ENCODE data around the gene PRKCE. TPM values are rescaled to one million over a fixed set of nuclear protein-coding genes. Genes with fewer than 3 reads are reported as not detected.

Gene PRKCE
- total RNA-seq, 1 experiment from 2014 or later = 14.8 TPM

DNA sequence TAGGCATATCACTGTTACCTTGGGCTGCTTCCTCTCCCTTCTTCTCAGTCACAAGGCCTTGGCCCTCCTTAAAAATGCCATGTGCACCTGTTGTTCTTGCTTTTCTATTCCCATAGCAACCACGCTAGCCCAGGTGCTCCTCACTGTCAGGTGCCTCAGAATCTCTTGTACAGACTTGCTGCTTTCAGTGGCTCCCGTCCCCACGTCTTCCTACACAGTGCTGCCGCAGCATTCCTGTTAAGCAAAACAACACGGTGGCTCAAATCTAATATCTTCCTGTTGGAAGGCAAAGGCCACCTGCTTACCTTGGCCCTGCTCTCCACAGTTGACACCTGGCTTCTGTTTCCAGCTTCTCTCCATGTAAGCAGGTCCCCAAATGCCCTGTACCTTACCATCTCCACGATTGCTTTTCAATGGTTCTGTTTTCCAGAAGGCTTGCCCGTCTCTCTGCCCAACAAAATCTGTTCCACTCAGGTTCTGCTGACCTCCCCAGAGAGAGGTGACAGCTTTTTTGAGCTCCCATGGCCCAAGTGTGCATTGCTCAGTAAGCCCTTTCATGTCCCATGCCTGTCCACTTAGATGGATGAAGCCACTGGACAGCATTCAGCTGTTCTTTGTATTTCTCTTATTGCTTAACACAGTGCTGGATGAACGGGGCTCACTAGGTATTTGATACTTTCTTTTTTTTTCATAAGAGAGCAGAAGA lies 240.4 kb downstream of the PRKCE start:
- RAD21 ChIA-PET (ENCODE audit: low non-redundant PET in 1 of 2, low total read pairs in 2 of 2, uncharacterized antibody in 2 of 2, unreplicated experiment in 2 of 2) = no interaction called here
- no peak for ATAC-seq
- CTCF ChIA-PET = no interaction called here
- no peak for DNase-seq (ENCODE audit: low read depth, low spot score)
- Histone ChIP-seq H2AFZ (ENCODE audit: low read depth, low read length, poor library complexity, severe bottlenecking) (no peak overlapping the region), H4K20me1 (ENCODE audit: insufficient read depth) (no peaks in the 10 kb centered on the region), H3K36me3 (ENCODE audit: control insufficient read depth in 1 of 2, insufficient read depth in 2 of 2, low read length in 2 of 2) (no peaks in the 10 kb centered on the region), H3K4me3 (replicated peaks in 1 of 2; ENCODE audit: low read depth in 1 of 2, low read length in 2 of 2) (no peak overlapping the region), H3K4me1 (ENCODE audit: control insufficient read depth in 1 of 2, insufficient read depth in 2 of 2, low read length in 2 of 2) (no peaks in the 10 kb centered on the region), H3K27me3 (ENCODE audit: insufficient read depth, low read length) (no peaks in the 10 kb centered on the region), H3K9me3 (ENCODE audit: control insufficient read depth in 1 of 2, insufficient read depth in 1 of 2, low read depth in 1 of 2, low read length in 2 of 2) (no peaks in the 10 kb centered on the region), H3K9ac (ENCODE audit: low read length) (no peak overlapping the region), H3K27ac (ENCODE audit: low read depth, low read length) (no peak overlapping the region), H3K79me2 (ENCODE audit: insufficient read depth, low read length) (no peaks in the 10 kb centered on the region), H3K4me2 (ENCODE audit: low read length) (no peak overlapping the region), H3K9me2 (ENCODE audit: insufficient read depth) (no peaks in the 10 kb centered on the region)
- TF ChIP-seq YY1 (IDR thresholded peaks at IDR 0.05; ENCODE audit: extremely low read depth, insufficient replicate concordance, low read depth, low read length) (no peak), ZNF274 (IDR thresholded peaks at IDR 0.05; ENCODE audit: low read depth, low read length) (no peak), SP1 (IDR thresholded peaks at IDR 0.05; ENCODE audit: low read depth) (no peak), CEBPB (IDR thresholded peaks at IDR 0.05; ENCODE audit: low read depth) (no peak), ELF1 (IDR thresholded peaks at IDR 0.05; ENCODE audit: borderline replicate concordance, low read depth) (no peak)
- TF ChIP-seq, protein P1, sequence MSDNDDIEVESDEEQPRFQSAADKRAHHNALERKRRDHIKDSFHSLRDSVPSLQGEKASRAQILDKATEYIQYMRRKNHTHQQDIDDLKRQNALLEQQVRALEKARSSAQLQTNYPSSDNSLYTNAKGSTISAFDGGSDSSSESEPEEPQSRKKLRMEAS (IDR thresholded peaks at IDR 0.05) = no peak
- no TSS peak for BruUV-seq (replicated peaks)
- intact Hi-C loops (cut with micrococcal nuclease) = no loop called here
- POLR2A ChIA-PET = no interaction called here

DNA sequence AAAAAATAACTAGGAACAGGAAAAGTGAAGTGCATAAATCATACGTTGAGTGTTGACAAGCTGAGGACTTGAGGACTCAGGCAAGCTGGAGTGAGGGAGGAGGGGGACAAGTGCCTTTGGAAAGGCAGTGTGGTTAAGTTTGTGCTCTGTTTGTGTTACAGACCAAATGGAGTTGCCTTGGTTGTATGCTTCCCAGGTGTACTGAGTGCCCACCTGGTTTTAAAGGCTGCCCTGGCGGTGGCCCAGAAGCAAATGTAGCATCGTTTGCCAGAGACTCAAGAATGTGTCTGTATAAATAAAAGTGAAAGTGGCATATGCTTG lies 240.9 kb downstream of the PRKCE start:
- ChIA-PET RAD21 (ENCODE audit: low non-redundant PET in 1 of 2, low total read pairs in 2 of 2, uncharacterized antibody in 2 of 2, unreplicated experiment in 2 of 2) (no interaction called here), POLR2A (no interaction called here), CTCF (no interaction called here)
- intact Hi-C loops (cut with micrococcal nuclease) = no loop called here
- Histone ChIP-seq H3K4me2 (ENCODE audit: low read length) (no peak overlapping the region), H4K20me1 (ENCODE audit: insufficient read depth) (no peaks in the 10 kb centered on the region), H3K4me3 (replicated peaks in 1 of 2; ENCODE audit: low read depth in 1 of 2, low read length in 2 of 2) (no peak overlapping the region), H3K36me3 (ENCODE audit: control insufficient read depth in 1 of 2, insufficient read depth in 2 of 2, low read length in 2 of 2) (no peaks in the 10 kb centered on the region), H3K9ac (ENCODE audit: low read length) (no peak overlapping the region), H3K27ac (ENCODE audit: low read depth, low read length) (no peak overlapping the region), H3K9me3 (ENCODE audit: control insufficient read depth in 1 of 2, insufficient read depth in 1 of 2, low read depth in 1 of 2, low read length in 2 of 2) (no peaks in the 10 kb centered on the region), H3K9me2 (ENCODE audit: insufficient read depth) (no peaks in the 10 kb centered on the region), H2AFZ (ENCODE audit: low read depth, low read length, poor library complexity, severe bottlenecking) (no peak overlapping the region), H3K27me3 (ENCODE audit: insufficient read depth, low read length) (no peaks in the 10 kb centered on the region), H3K4me1 (ENCODE audit: control insufficient read depth in 1 of 2, insufficient read depth in 2 of 2, low read length in 2 of 2) (no peaks in the 10 kb centered on the region), H3K79me2 (ENCODE audit: insufficient read depth, low read length) (no peaks in the 10 kb centered on the region)
- BruUV-seq (replicated peaks) = no TSS peak
- no peak for DNase-seq (ENCODE audit: low read depth, low spot score)
- ATAC-seq = no peak
- TF ChIP-seq, protein P2, sequence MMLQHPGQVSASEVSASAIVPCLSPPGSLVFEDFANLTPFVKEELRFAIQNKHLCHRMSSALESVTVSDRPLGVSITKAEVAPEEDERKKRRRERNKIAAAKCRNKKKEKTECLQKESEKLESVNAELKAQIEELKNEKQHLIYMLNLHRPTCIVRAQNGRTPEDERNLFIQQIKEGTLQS (IDR thresholded peaks at IDR 0.05) = no peak
- no peak for TF ChIP-seq RAD21 (IDR thresholded peaks at IDR 0.05; ENCODE audit: low read depth)
- no peak for TF ChIP-seq SRF (IDR thresholded peaks at IDR 0.05; ENCODE audit: low read depth)
- TF ChIP-seq YY1 (IDR thresholded peaks at IDR 0.05; ENCODE audit: extremely low read depth, insufficient replicate concordance, low read depth, low read length) = no peak
- TF ChIP-seq ZNF274 (IDR thresholded peaks at IDR 0.05; ENCODE audit: low read depth, low read length) = no peak
- TF ChIP-seq CEBPB (IDR thresholded peaks at IDR 0.05; ENCODE audit: low read depth) = no peak
- no peak for TF ChIP-seq ZFX (IDR thresholded peaks at IDR 0.05)
- no peak for TF ChIP-seq EGR1 (IDR thresholded peaks at IDR 0.05; ENCODE audit: low read depth)
- no peak for TF ChIP-seq SIN3A (IDR thresholded peaks at IDR 0.05; ENCODE audit: low read depth)
- TF ChIP-seq FOSL1 (IDR thresholded peaks at IDR 0.05; ENCODE audit: low read depth) = no peak
- TF ChIP-seq, protein P3, sequence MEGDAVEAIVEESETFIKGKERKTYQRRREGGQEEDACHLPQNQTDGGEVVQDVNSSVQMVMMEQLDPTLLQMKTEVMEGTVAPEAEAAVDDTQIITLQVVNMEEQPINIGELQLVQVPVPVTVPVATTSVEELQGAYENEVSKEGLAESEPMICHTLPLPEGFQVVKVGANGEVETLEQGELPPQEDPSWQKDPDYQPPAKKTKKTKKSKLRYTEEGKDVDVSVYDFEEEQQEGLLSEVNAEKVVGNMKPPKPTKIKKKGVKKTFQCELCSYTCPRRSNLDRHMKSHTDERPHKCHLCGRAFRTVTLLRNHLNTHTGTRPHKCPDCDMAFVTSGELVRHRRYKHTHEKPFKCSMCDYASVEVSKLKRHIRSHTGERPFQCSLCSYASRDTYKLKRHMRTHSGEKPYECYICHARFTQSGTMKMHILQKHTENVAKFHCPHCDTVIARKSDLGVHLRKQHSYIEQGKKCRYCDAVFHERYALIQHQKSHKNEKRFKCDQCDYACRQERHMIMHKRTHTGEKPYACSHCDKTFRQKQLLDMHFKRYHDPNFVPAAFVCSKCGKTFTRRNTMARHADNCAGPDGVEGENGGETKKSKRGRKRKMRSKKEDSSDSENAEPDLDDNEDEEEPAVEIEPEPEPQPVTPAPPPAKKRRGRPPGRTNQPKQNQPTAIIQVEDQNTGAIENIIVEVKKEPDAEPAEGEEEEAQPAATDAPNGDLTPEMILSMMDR (IDR thresholded peaks at IDR 0.05 in 2 of 3, conservative IDR thresholded peaks at IDR 0.05 in 1 of 3; ENCODE audit: borderline replicate concordance in 1 of 3, insufficient read depth in 1 of 3, low read depth in 2 of 3, low read length in 2 of 3) = no peak
- no peak for TF ChIP-seq CBX3 (IDR thresholded peaks at IDR 0.05; ENCODE audit: low read depth)
- TF ChIP-seq POLR2A (IDR thresholded peaks at IDR 0.05; ENCODE audit: borderline replicate concordance, extremely low read depth, insufficient read depth, insufficient read length) = no peak
- no peak for TF ChIP-seq ELF1 (IDR thresholded peaks at IDR 0.05; ENCODE audit: borderline replicate concordance, low read depth)
- no peak for TF ChIP-seq SP1 (IDR thresholded peaks at IDR 0.05; ENCODE audit: low read depth)
- TF ChIP-seq, protein P4, sequence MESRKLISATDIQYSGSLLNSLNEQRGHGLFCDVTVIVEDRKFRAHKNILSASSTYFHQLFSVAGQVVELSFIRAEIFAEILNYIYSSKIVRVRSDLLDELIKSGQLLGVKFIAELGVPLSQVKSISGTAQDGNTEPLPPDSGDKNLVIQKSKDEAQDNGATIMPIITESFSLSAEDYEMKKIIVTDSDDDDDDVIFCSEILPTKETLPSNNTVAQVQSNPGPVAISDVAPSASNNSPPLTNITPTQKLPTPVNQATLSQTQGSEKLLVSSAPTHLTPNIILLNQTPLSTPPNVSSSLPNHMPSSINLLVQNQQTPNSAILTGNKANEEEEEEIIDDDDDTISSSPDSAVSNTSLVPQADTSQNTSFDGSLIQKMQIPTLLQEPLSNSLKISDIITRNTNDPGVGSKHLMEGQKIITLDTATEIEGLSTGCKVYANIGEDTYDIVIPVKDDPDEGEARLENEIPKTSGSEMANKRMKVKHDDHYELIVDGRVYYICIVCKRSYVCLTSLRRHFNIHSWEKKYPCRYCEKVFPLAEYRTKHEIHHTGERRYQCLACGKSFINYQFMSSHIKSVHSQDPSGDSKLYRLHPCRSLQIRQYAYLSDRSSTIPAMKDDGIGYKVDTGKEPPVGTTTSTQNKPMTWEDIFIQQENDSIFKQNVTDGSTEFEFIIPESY (IDR thresholded peaks at IDR 0.05; ENCODE audit: extremely low read depth, insufficient replicate concordance, low read length) = no peak
